ENCODE results near the gene RNF220. TPM values are rescaled to one million over a fixed set of nuclear protein-coding genes. Genes with fewer than 3 reads are reported as not detected.

Gene RNF220
- total RNA-seq, 3 donors from 2014 or later, result 61.9 to 83.9 (median 72.7) TPM

DNA sequence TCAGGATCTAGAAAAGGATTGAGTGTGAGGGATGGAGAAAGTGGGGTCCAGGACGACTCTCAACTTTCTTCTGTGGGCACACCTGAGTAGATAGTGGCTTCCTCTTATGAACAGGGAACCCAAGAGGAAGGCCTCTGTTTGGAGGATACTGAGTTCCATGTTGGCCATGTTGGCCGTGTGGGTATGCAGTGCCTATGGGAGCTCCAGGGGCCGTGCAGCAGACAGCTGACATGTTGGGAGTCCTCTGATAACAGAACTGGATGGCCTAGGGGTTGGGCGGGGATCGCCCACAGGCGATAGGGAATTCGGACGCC, 226.2 kb downstream of the RNF220 start:
- intact Hi-C loops (cut with DNase I, micrococcal nuclease), result no loop called here
- TF ChIP-seq, protein P1, sequence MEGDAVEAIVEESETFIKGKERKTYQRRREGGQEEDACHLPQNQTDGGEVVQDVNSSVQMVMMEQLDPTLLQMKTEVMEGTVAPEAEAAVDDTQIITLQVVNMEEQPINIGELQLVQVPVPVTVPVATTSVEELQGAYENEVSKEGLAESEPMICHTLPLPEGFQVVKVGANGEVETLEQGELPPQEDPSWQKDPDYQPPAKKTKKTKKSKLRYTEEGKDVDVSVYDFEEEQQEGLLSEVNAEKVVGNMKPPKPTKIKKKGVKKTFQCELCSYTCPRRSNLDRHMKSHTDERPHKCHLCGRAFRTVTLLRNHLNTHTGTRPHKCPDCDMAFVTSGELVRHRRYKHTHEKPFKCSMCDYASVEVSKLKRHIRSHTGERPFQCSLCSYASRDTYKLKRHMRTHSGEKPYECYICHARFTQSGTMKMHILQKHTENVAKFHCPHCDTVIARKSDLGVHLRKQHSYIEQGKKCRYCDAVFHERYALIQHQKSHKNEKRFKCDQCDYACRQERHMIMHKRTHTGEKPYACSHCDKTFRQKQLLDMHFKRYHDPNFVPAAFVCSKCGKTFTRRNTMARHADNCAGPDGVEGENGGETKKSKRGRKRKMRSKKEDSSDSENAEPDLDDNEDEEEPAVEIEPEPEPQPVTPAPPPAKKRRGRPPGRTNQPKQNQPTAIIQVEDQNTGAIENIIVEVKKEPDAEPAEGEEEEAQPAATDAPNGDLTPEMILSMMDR (IDR thresholded peaks at IDR 0.05), result no peak
- H3K36me3 ChIP-seq (ENCODE audit: low read depth), result no peaks in the 10 kb centered on the region
- H3K9me3 ChIP-seq, result no peaks in the 10 kb centered on the region
- DNase-seq, result no peak
- peak overlapping the region; percentile 58 for H3K4me3 ChIP-seq
- H3K4me1 ChIP-seq (ENCODE audit: low read depth), result peaks cover 11% of the 10 kb centered on the region
- ATAC-seq, result peak; percentile 17

DNA sequence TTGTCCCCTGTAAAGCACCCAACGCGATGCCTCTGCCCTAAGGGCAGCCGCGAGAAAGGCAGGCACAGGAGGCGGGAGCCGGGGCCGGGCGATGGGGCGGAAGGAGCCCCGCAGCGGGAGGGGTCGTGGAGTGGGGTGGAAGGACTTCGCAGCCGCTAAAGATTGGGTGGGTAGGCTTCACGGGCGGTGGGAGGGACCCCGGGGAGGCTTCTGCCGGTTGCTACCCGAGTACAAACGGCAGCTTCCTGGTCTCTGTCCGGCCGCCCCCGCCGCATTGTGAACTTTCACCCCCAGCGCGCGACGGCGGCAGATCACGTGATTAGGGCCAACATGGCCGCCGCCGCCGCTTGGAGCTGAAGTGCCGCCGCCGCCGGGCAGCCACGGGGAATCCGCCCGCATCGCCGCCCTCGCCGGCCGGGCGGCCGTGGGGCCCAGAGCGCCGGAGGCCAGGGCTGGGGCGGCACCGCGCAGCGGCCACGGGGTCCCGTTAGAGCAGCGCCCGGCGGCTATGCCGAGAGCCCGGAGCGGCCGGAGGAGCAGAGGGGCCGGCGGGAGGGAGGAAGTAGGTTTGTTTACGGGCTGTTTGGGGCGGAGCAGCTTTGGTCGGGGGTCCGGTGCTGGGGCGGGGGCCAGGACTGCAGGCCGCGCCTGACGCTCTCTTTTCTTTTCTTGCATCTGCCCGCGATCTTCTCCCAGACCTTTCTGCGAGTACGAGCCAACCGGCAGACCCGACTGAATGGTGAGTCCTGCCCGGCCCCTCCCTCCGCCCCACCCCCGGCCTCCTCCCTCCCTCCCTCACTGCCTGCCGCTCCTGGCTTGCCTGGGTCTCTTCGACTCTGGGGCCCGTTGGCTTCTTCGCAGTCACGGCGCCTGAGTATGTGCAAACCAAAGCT, 226.8 kb downstream of the RNF220 start:
- TF ChIP-seq, protein P1 (IDR thresholded peaks at IDR 0.05), result no peak
- DNase-seq (peak; percentile 94 to 95 (median 95)), ATAC-seq (peak; percentile 90)
- Histone ChIP-seq H3K4me3 (peak overlapping the region; percentile 58), H3K9me3 (no peaks in the 10 kb centered on the region), H3K36me3 (ENCODE audit: low read depth) (no peaks in the 10 kb centered on the region), H3K4me1 (ENCODE audit: low read depth) (peaks cover 11% of the 10 kb centered on the region)
- intact Hi-C loops (cut with DNase I, micrococcal nuclease), result no loop called here

DNA sequence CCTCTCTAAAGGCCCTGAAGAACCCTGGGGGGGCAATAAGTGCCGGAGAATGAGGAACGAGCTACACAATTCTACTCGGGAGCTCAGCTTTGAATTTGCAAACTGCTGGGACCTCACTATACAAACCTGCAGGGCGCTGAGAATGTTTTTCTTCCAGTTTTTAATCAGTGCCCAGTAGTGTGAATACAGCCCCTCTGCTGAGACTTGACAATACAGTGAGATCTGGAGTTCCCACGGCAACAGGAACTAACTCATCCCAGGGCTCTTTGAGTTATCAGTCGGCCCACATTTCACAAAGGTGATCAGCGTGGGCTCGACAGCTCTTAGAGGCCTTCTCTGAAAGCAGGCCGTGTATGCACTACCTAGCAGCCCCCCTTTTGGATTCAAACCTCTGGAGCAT, 227.5 kb downstream of the RNF220 start:
- Histone ChIP-seq H3K9me3 (no peaks in the 10 kb centered on the region), H3K36me3 (ENCODE audit: low read depth) (no peaks in the 10 kb centered on the region), H3K4me3 (peak overlapping the region; percentile 58), H3K4me1 (ENCODE audit: low read depth) (peaks cover 11% of the 10 kb centered on the region)
- ATAC-seq (no peak), DNase-seq (no peak)
- intact Hi-C loops (cut with DNase I, micrococcal nuclease), result no loop called here
- TF ChIP-seq, protein P1 (IDR thresholded peaks at IDR 0.05), result no peak

DNA sequence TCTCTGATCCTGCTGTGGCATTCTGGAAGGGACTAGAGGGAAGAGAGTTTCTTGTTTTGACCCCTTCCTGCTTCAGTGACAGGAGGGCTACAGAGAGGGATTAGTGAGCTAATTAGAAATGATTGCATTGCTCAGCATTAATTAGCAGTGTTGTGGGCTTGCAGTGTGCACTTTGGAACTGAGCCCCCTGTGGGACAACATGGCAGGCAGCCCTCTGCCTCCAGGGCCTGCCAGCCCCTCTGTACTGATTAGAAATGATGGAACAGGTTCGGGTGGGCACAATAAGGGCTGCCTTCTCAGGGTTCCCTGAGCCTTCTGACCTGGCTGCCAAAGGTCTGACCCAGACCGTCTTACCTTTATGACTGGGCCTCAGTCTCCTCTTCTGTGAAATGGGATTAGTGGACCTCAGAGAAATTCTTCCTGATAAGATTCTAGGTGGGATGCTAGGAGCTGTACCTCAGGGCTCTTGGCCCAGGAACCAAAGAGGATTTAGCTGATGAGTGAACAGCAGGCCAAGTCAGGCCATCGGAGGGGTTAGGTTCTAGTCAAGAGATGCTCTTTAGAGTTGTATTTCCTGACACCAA, 229.6 kb downstream of the RNF220 start:
- no peak overlapping the region for H3K4me3 ChIP-seq
- intact Hi-C loops (cut with DNase I, micrococcal nuclease), result no loop called here
- ATAC-seq, result no peak
- no peaks in the 10 kb centered on the region for H3K36me3 ChIP-seq (ENCODE audit: low read depth)
- H3K9me3 ChIP-seq, result no peaks in the 10 kb centered on the region
- no peak for DNase-seq
- TF ChIP-seq, protein P1 (IDR thresholded peaks at IDR 0.05), result no peak
- H3K4me1 ChIP-seq (ENCODE audit: low read depth), result peaks cover 11% of the 10 kb centered on the region

DNA sequence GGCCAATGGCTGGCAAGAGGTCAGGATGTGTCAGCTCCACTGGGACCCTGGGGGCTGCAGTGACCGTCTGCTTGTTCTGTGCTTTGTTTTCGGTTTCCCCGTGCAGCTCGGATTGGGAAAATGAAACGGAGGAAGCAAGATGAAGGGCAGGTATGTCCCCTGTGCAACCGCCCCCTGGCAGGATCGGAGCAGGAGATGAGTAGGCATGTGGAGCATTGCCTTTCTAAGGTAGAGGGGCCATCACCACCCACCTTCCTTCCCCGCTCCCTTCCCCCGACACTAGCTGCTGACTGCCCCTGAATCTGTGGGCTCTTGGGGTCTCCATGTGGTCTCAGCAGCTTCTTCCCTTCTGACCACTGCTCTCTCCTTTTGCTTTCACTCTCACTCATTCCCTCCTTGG, 230.4 kb downstream of the RNF220 start:
- Histone ChIP-seq H3K4me3 (no peak overlapping the region), H3K9me3 (no peaks in the 10 kb centered on the region), H3K4me1 (ENCODE audit: low read depth) (peaks cover 11% of the 10 kb centered on the region), H3K36me3 (ENCODE audit: low read depth) (no peaks in the 10 kb centered on the region)
- TF ChIP-seq, protein P1 (IDR thresholded peaks at IDR 0.05), result no peak
- no peak for DNase-seq
- intact Hi-C loops (cut with DNase I, micrococcal nuclease), result no loop called here
- no peak for ATAC-seq

Measured in mucosa of descending colon (tissue), 3 donors.